HG02588 (cell line): ENCODE data around the gene HSPB6.

Experiments used
- ATAC-seq: cut with Tn5 transposase; IDR thresholded peaks from one replicate; pipeline ENCODE4 v1.9.1; 2021; ENCODE audit warnings: mild to moderate bottlenecking, moderate library complexity; ENCODE audit not compliant: unreplicated experiment

HSPB6 gene

GRCh38 chr19:35746531-35746930 lies 10.3 kb downstream of the HSPB6 start:
- no peak for ATAC-seq

- ATAC-seq = no peak
These were observed 10.8 kb downstream of the HSPB6 start for GRCh38 chr19:35746087-35746462.

GRCh38 chr19:35745328-35746086 lies 11.3 kb downstream of the HSPB6 start, which contains the start of the genes PSENEN and U2AF1L4:
Gene PSENEN, plus strand, starts transcription at chr19:35745651. Its CDS starts 280 bp downstream, at chr19:35745931.
Gene U2AF1L4, minus strand, starts transcription at chr19:35745418. Its CDS starts 27 bp downstream, at chr19:35745391.
- peak; percentile 36 for ATAC-seq

GRCh38 chr19:35744430-35745327 lies 12.2 kb downstream of the HSPB6 start:
- peak; percentile 31 for ATAC-seq

- no peak for ATAC-seq
These were observed 13.0 kb downstream of the HSPB6 start for GRCh38 chr19:35743640-35744429.

GRCh38 chr19:35742121-35742724 lies 14.6 kb downstream of the HSPB6 start, which contains the start of gene IGFLR1:
Gene IGFLR1, minus strand, starts transcription at chr19:35742452. Its CDS starts 1,272 bp downstream, at chr19:35741180.
- no peak for ATAC-seq

GRCh38 chr19:35741203-35741515 lies 15.7 kb downstream of the HSPB6 start:
- no peak for ATAC-seq

- ATAC-seq = peak; percentile 50
These were observed 16.2 kb downstream of the HSPB6 start for GRCh38 chr19:35740423-35741202.

GRCh38 chr19:35740108-35740422 lies 16.8 kb downstream of the HSPB6 start:
- no peak for ATAC-seq

- no peak for ATAC-seq
These were observed 17.3 kb downstream of the HSPB6 start for GRCh38 chr19:35739275-35740107.

GRCh38 chr19:35738887-35739229 lies 18.0 kb downstream of the HSPB6 start:
- ATAC-seq = no peak

- ATAC-seq = no peak
These were observed 18.6 kb downstream of the HSPB6 start for GRCh38 chr19:35738021-35738886.

GRCh38 chr19:35736913-35737886 lies 19.6 kb downstream of the HSPB6 start:
- no peak for ATAC-seq

GRCh38 chr19:35734889-35735288 lies 21.9 kb downstream of the HSPB6 start:
- no peak for ATAC-seq

- no peak for ATAC-seq
These were observed 22.6 kb downstream of the HSPB6 start for GRCh38 chr19:35734273-35734672.

- no peak for ATAC-seq
These were observed 23.4 kb downstream of the HSPB6 start for GRCh38 chr19:35733180-35734125.
